ENCODE results near the gene C1QTNF9. TPM values are rescaled to one million over a fixed set of nuclear protein-coding genes. Genes with fewer than 3 reads are reported as not detected.
"Not testable (repeated sequence)": the region's sequence is repeated elsewhere in the genome, so short reads cannot be mapped to it uniquely, and the experiment has no call there.

Gene C1QTNF9
- polyA plus RNA-seq, 1 donor, result 8.7 TPM

- no peak for DNase-seq
Observed at GRCh38 chr13:24323036-24323738, 13.8 kb downstream of the C1QTNF9 start.

DNA sequence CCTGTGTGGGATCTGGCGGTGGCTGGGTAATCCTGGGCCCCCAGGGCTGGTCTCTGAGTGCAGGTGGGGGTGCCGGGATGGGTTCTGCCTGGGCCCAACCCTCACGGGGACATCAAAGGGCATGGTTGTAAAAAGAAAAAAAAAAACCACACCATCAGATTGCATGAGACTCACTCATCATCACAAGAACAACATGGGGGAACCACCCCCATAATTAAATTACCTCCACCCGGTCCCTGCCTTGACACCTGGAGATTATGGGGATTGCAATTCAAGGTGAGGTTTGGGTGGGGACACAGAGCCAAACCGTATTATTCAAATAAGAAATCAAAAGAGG is 14.3 kb downstream of the C1QTNF9 start:
- no peak for DNase-seq

DNA sequence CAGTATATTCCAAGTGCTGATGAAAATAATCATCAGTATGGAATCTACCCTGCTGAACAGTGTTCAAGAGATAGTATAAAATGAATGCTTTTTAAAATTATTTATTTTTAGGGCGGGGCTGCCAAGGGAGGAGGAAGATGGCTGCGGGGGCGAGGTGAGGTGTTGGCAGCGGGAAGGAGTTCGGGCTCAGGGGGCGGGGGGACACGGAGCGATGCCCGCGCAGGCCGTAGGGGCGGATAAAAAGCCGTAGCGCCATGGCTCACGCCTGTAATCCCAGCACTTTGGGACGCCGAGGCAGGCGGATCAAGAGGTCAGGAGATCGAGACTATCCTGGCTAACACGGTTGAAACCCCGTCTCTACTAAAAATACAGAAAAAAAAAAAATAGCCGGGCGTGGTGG is 18.2 kb downstream of the C1QTNF9 start:
- not testable (repeated sequence) for DNase-seq

- DNase-seq, result no peak
Observed at GRCh38 chr13:24328145-24328544, 18.8 kb downstream of the C1QTNF9 start.

DNA sequence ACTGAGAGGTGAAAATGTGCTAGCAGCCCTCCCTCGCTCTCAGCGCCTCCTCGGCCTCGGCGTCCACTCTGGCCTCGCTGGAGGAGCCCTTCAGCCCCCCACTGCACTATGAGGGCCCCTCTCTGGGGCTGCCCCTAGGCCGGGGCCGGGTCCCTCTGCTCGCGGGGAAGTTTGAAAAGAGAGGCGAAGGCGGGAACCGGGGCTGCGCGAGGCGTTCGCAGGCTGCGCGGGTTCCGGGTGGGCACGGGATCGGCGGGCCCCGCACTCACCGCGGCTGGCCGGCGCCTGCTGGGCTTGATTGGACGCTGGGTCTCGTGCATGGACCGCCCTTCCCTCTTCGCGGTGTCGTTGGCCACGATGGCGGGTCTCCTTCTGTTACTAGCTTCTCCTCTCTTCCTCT is 29.3 kb downstream of the C1QTNF9 start:
- no peak for DNase-seq

DNA sequence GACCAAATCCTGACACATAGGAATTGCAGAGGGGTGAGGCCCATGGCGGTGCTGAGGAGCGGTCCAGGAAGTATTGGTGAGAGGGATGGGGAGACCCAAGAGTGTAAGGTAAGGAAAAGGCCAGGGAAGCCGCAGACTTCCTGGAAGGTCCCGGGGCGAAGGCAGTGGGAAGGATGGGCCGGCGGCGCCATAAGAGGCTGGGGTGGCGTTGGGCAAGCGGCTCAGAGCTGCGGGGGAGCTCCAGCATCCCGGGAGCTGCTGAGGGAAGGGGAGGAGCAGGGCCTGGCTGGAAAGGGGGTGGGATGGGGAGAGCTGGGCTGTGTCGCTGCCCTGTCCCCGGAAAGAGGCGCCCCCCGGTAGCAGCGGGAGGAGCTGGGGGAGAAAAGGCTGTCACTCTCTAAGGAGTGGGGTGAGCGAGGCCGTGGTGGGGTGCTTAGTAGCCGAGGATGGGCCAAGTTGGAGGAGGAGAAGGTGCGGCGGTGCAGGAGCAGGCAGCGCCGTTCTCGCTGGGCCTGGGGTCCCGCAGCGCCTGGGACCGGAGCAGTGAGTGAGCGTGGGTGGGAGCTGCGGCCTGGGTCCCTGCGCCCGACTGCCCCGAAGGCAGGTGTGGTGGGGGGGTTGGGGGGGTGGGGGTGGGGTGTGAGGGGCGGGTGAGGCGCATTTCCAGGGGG is 30.7 kb downstream of the C1QTNF9 start:
- no peak for DNase-seq

DNA sequence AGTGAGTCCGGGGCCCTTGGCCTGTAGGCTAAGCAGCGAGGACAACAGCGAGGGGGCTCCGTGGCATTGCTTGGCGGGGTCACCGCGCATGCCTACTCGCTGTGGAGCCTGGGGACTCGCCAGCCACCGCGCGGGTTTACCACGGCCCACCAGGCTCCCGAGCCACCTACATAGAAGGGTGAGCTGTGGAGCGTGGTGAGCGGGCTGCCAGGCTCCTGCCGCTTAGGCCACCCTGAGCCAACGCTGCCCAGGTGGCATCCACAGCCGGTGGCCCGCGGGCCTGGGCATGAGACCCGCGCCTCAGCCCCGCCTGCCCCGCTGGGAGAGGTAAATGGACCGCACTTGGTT is 31.2 kb downstream of the C1QTNF9 start:
- DNase-seq, result no peak

- DNase-seq, result no peak
Observed at GRCh38 chr13:24341439-24341838, 32.1 kb downstream of the C1QTNF9 start.

DNA sequence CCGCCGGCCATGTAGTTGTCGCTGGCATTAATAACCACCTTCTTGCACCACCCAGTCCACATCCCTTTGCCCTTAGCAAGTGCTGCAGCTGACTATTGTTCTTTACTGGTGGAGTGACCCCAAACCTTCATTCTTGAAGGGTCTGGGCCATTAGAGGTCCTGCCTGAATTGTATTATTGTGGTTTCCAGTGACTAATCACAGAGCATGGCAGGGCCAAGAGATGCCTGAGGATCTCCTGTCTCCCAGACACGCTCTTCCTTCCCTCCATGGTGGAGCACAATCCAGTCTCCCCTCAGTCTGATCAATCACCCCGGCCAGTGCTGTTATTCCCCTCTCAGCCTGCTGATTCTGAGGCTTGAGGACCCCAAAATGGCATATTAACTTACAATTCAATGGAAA is 39.0 kb downstream of the C1QTNF9 start:
- no peak for DNase-seq

- DNase-seq, result no peak
Observed at GRCh38 chr13:24348797-24349515, 39.6 kb downstream of the C1QTNF9 start.

GRCh38 chr13:24349778-24350664 is 40.6 kb downstream of the C1QTNF9 start:
- not testable (repeated sequence) for DNase-seq

- no peak for DNase-seq
Observed at GRCh38 chr13:24351423-24351822, 42.0 kb downstream of the C1QTNF9 start.

DNA sequence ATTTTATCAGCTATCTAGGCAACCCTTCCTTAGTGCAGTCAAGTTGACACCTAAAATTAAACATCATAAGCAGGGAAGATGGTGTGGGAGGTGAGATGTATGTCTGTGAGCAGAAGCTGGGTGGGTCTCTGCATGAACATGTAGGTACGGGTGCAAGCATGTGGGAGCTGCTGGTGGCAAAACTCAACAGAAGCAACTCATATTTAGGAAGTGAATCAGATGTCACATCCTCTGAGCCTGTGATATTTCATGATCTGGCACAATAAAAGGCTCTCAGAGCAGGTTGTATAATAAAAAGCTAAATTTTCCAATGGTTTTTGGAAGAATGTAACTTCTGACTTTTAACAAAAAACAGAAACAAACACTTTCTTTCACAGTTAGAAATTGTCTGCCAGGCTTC is 44.4 kb downstream of the C1QTNF9 start:
- DNase-seq, result no peak

GRCh38 chr13:24355103-24355502 is 45.7 kb downstream of the C1QTNF9 start:
- no peak for DNase-seq

DNA sequence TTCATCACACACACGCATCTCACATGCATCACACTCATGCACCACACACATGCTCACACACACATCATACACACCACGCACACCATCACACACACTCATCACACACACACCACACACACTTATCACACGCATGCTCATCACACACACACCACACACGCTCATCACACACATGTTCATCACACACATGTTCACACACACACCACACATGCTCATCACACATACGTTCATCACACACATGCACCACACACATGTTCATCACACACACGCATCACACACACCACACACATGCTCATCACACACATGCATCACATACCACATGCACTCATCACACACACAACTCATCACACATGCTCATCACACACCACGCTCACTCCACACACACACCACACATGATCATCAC is 46.9 kb downstream of the C1QTNF9 start:
- no peak for DNase-seq

DNA sequence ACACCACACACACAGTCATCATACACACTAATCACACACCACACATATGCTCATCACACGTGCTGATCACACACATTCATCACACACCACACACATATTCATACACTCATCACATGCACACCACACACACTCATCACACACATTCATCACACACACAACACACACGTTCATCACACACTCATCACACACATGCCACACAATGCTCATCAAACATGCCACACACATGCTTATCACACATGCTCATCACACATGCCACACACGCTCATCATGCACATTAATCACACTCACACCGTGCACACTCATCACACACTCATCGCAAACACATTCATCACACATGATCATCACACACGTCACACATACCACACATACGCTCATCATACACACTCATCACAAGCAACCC is 47.5 kb downstream of the C1QTNF9 start:
- DNase-seq, result no peak

DNA sequence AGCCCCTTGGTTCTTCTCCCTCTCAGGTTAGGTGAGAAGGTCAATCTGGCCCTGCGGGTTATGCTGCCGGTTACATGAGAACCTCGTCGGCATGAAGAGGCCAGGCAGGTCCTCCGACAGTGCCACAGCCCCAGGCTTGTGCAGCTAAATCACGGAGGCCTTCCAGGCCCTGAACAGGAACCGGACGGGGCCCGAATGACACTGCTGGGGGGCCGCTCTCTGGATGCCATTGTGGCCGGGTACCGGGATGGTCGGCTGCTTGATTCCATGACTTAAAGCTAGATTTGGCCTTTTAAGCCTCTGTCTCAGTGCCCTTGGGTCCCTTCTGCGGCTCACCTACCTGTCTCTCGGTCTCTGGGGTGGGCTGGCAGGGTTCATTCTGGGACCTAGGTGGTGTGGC is 48.4 kb downstream of the C1QTNF9 start:
- DNase-seq, result no peak

DNA sequence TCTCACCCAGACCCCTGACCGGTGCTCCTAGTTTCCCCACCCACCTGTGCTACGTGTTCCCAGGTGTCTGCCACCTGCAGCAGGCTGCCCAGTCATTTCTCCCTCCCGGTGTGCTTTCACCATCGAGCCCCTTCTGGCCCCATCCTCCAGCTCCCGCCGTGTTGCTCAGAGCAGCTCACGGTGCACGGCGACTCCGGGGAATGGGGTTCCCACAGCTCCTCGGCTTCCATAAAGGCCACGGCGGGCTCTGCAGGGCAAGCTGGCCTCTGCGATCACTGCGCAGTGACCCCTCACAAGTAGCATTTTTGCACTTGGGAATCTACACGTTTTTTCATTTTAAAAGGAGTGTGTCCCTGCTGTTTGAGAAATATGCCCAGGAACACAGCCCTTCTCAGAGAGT is 49.5 kb downstream of the C1QTNF9 start:
- DNase-seq, result not testable (repeated sequence)

GRCh38 chr13:24359252-24359651 is 49.9 kb downstream of the C1QTNF9 start:
- not testable (repeated sequence) for DNase-seq

GRCh38 chr13:24360106-24360505 is 50.7 kb downstream of the C1QTNF9 start:
- no peak for DNase-seq

GRCh38 chr13:24361113-24361512 is 51.7 kb downstream of the C1QTNF9 start:
- DNase-seq, result no peak

DNA sequence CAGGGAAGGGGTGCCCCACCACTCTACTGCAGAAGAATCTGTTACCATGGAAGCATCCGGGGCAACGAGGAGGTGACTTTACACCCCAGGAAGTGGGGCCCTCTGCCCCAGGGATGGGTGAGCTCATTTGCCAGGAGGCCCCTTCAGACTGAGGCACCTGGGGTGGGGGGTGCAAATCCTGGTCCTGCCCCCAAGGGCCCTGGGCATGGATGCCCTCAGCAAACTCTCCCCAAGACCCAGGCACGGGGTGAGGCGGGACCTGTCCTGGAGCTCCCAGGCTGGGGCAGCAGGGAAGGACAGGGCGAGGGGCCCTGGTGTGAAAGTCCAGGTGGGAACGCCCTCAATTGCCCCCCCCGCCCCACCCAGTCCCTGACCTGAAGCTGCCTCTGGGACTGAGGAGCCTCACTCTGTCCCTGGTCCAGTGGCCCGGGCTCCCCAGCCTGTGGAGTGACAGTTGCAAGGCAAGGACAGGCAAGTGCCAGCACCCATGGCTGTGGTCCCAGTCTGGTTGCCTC is 52.5 kb downstream of the C1QTNF9 start:
- DNase-seq, result no peak
